Endothelial cell of umbilical vein (primary cell): ENCODE measurements around the gene YAP1. TPM values are rescaled to one million over a fixed set of nuclear protein-coding genes. Genes with fewer than 3 reads are reported as not detected.

Experiments
- BruUV-seq: library from RNA; stranded (reverse); fragments of 400-500 nt; replicated peaks from 2 replicates; lab custom pipeline; 2021; lab: Mats Ljungman, UMichigan
- CTCF ChIA-PET: fragments of 300-600, 350-600 bp; sonication (Branson Sonifier 250); formaldehyde crosslinking; loops from one replicate; lab custom pipeline; 2021; ENCODE audit warnings: antibody characterized with exemption, inconsistent platforms; lab: Charles Lee
- POLR2A ChIA-PET: fragments of 300-600, 350-600 bp; sonication (Branson Sonifier 250); formaldehyde crosslinking; loops from one replicate; lab custom pipeline; 2021; ENCODE audit warnings: antibody characterized with exemption, inconsistent platforms; lab: Charles Lee
- DNase-seq: peaks from one replicate; pipeline ENCODE4 v3.0.0-alpha.2; 2011; ENCODE audit warnings: low read depth, low spot score
- FAIRE-seq: peaks from 2 replicates; lab custom pipeline; 2011; peaks lifted over from hg19 to GRCh38; lab: Jason Lieb, UNC
- H2AFZ ChIP-seq: 2 replicates; pipeline ENCODE4 v1.6.0; 2012; ENCODE audit warnings: low read depth, low read length, control low read depth, inconsistent platforms
- H3K27ac ChIP-seq: 2 replicates; pipeline ENCODE4 v1.5.1; 2011; ENCODE audit warnings: low read depth, mild to moderate bottlenecking, control low read depth, low read length, moderate library complexity; ENCODE audit not compliant: insufficient read depth
- H3K27me3 ChIP-seq, 2 experiments: 2 replicates each; pipeline versions ENCODE4 v1.6.0 to v1.6.1; 2011; ENCODE audit warnings: low read length in 2 of 2, mixed read lengths in 1 of 2; ENCODE audit not compliant: control insufficient read depth in 2 of 2, insufficient read depth in 2 of 2
- H3K36me3 ChIP-seq, 2 experiments: 2 replicates in 1 of 2; 3 replicates in 1 of 2; pipeline ENCODE4 v1.5.1; 2011; ENCODE audit warnings: low read length in 2 of 2, mild to moderate bottlenecking in 1 of 2, moderate library complexity in 1 of 2; ENCODE audit not compliant: control insufficient read depth in 2 of 2, insufficient read depth in 2 of 2; ENCODE audit errors: extremely low read depth in 1 of 2
- H3K4me1 ChIP-seq: 3 replicates; pipeline ENCODE4 v1.5.1; 2011; ENCODE audit warnings: mild to moderate bottlenecking, low read length; ENCODE audit not compliant: control insufficient read depth, insufficient read depth; ENCODE audit errors: extremely low read depth
- H3K4me2 ChIP-seq: 2 replicates; pipeline ENCODE4 v1.6.1; 2011; ENCODE audit warnings: low read length, control low read depth, mixed read lengths; ENCODE audit not compliant: insufficient read depth
- H3K4me3 ChIP-seq, 3 experiments: fragments of 200-600 bp in 1 of 3; sonication (generic), shearing (Covaris generic) in 1 of 3; replicated peaks in 1 of 3; 2 replicates each; pipeline ENCODE4 v1.5.1; 2011 to 2016; ENCODE audit warnings: control low read depth in 3 of 3, low read length in 3 of 3, mild to moderate bottlenecking in 2 of 3, inconsistent platforms in 1 of 3, low read depth in 1 of 3, moderate library complexity in 1 of 3; ENCODE audit not compliant: insufficient read depth in 1 of 3
- H3K79me2 ChIP-seq: 2 replicates; pipeline ENCODE4 v1.6.0; 2012; ENCODE audit warnings: low read length, inconsistent platforms; ENCODE audit not compliant: control insufficient read depth, insufficient read depth
- H3K9ac ChIP-seq: replicated peaks from 2 replicates; pipeline ENCODE3; 2011; ENCODE audit warnings: low read length, control low read depth; ENCODE audit not compliant: insufficient read depth; ENCODE audit errors: extremely low read depth
- H3K9me1 ChIP-seq: replicated peaks from 3 replicates; pipeline ENCODE4 v1.6.0; 2011; ENCODE audit warnings: mild to moderate bottlenecking, low read length; ENCODE audit not compliant: control insufficient read depth, insufficient read depth; ENCODE audit errors: extremely low read depth
- H3K9me3 ChIP-seq: replicated peaks from 2 replicates; pipeline ENCODE4 v1.5.1; 2012; ENCODE audit warnings: low read length, inconsistent platforms; ENCODE audit not compliant: control insufficient read depth, insufficient read depth
- H4K20me1 ChIP-seq: replicated peaks from 2 replicates; pipeline ENCODE3; 2011; ENCODE audit warnings: mild to moderate bottlenecking, low read length; ENCODE audit not compliant: control insufficient read depth, insufficient read depth; ENCODE audit errors: extremely low read depth
- CTCF ChIP-seq, 2 donors: IDR thresholded peaks; 1 replicate in 1 of 2; 2 replicates in 1 of 2; pipeline ENCODE4 v1.5.1; 2011; ENCODE audit warnings: low read length in 2 of 2, mild to moderate bottlenecking in 2 of 2, moderate library complexity in 2 of 2, control low read depth in 1 of 2, inconsistent platforms in 1 of 2, low read depth in 1 of 2; ENCODE audit not compliant: insufficient read depth in 1 of 2; ENCODE audit errors: extremely low read depth in 1 of 2
- EZH2 ChIP-seq: IDR thresholded peaks from 2 replicates; pipeline ENCODE4 v1.6.1; 2012; ENCODE audit warnings: borderline replicate concordance, low read depth, mild to moderate bottlenecking, moderate library complexity, low read length, inconsistent platforms; ENCODE audit not compliant: severe bottlenecking
- FOS ChIP-seq: IDR thresholded peaks from 2 replicates; pipeline ENCODE4 v1.6.1; 2011; ENCODE audit warnings: mild to moderate bottlenecking, low read length, moderate library complexity, borderline replicate concordance; ENCODE audit not compliant: insufficient read depth
- GATA2 ChIP-seq: IDR thresholded peaks from 2 replicates; pipeline ENCODE4 v1.7.0; 2011; ENCODE audit warnings: low read depth, mild to moderate bottlenecking, moderate library complexity, mixed read lengths, low read length; ENCODE audit not compliant: insufficient read length, insufficient read depth
- JUN ChIP-seq: IDR thresholded peaks from 2 replicates; pipeline ENCODE4 v1.6.1; 2011; ENCODE audit warnings: borderline replicate concordance, low read depth; ENCODE audit not compliant: insufficient read length, insufficient read depth
- MAX ChIP-seq: IDR thresholded peaks from 2 replicates; pipeline ENCODE4 v1.6.1; 2011; ENCODE audit not compliant: insufficient read depth, insufficient read length
- MYC ChIP-seq: IDR thresholded peaks from one replicate; pipeline ENCODE4 v1.6.1; 2011; ENCODE audit warnings: mild to moderate bottlenecking, low read depth, low read length
- POLR2A ChIP-seq: IDR thresholded peaks from 2 replicates; pipeline ENCODE4 v1.6.1; 2012; ENCODE audit warnings: low read depth, mild to moderate bottlenecking, control low read depth, low read length
- POLR2AphosphoS5 ChIP-seq: IDR thresholded peaks from 2 replicates; pipeline ENCODE4 v1.6.1; 2012; ENCODE audit warnings: low read depth, mild to moderate bottlenecking, control low read depth, low read length, moderate library complexity; ENCODE audit not compliant: insufficient read depth
- dilution Hi-C: fragments of 300-500 bp; cut with MboI; formaldehyde crosslinking; loops from one replicate; pipeline ENCODE4 v1.15.0; 2019; ENCODE audit warnings: low sequenced_read_pairs; ENCODE audit not compliant: extremely low pct_ligation_motif_present
- intact Hi-C: fragments of 100-400 bp; cut with micrococcal nuclease; formaldehyde crosslinking; loops from one replicate; pipeline ENCODE4 v1.10.0; 2022
- polyA plus RNA-seq, 4 experiments: library from polyadenylated mRNA; depleted of rRNA in 3 of 4; stranded (reverse) in 3 of 4; unstranded in 1 of 4; fragments of >200 nt; gene quantifications; 2 replicates each; pipeline versions ENCODE4 v1.2.1 to v1.2.3, GENCODE V29; 2011 to 2012; ENCODE audit warnings: missing spikeins in 1 of 4
- total RNA-seq: library from RNA; stranded (reverse); gene quantifications from 2 replicates; pipeline ENCODE4 v1.2.3, GENCODE V29; 2021

Gene YAP1
- total and polyA plus RNA-seq, 2 donors (not counting 3 experiments of a cell fraction or from before 2014, with no cell fraction given): 32.6 to 48.9 TPM

- TF ChIP-seq MYC: no peak
- no peak for TF ChIP-seq EZH2
- no peak for TF ChIP-seq FOS
- TF ChIP-seq POLR2AphosphoS5: no peak
- TF ChIP-seq CTCF (IDR thresholded peaks at IDR 0.05; ENCODE audit: extremely low read depth in 1 of 2, insufficient read depth in 1 of 2, low read depth in 1 of 2, low read length in 2 of 2): no peak
- no peak for TF ChIP-seq JUN
- no peak for TF ChIP-seq GATA2
- TF ChIP-seq MAX: no peak
- no peak for TF ChIP-seq POLR2A
- H3K4me2 ChIP-seq: no peak overlapping the region
- no peak overlapping the region for H2AFZ ChIP-seq
- no peak overlapping the region for H3K27ac ChIP-seq
- BruUV-seq: no TSS peak
- no peaks in the 10 kb centered on the region for H3K4me1 ChIP-seq
- FAIRE-seq: no peak
- peaks cover 16% of the 10 kb centered on the region for H4K20me1 ChIP-seq
- dilution Hi-C loops: no loop called here
- intact Hi-C loops: no loop called here
- no peak overlapping the region for H3K4me3 ChIP-seq
- ChIA-PET CTCF (interaction anchor here (1.3 to 1.8 kb wide), 2 partner anchors 8 to 10 kb away, joined by 5 to 6 read pairs; no protein-coding TSS in a partner anchor), POLR2A (interaction anchor here (0.5 kb wide), 1 partner anchor 20 kb away, joined by 5 read pairs; no protein-coding TSS in a partner anchor)
- peaks cover 11% of the 10 kb centered on the region for H3K79me2 ChIP-seq
- DNase-seq: no peak
- H3K36me3 ChIP-seq: no peaks in the 10 kb centered on the region
- no peaks in the 10 kb centered on the region for H3K9me3 ChIP-seq
- H3K27me3 ChIP-seq: no peaks in the 10 kb centered on the region
- no peaks in the 10 kb centered on the region for H3K9me1 ChIP-seq
- no peak overlapping the region for H3K9ac ChIP-seq
Measured at GRCh38 chr11:102151784-102152525, 41.7 kb downstream of the YAP1 start.
